Epithelial cell of proximal tubule (primary cell): ENCODE measurements around the gene CALD1. TPM values are rescaled to one million over a fixed set of nuclear protein-coding genes. Genes with fewer than 3 reads are reported as not detected.

ENCODE experiments used
- DNase-seq: peaks from one replicate; pipeline ENCODE4 v3.0.0-alpha.2; 2011; ENCODE audit warnings: low read depth
- H3K4me3 ChIP-seq: 2 replicates; pipeline ENCODE4 v1.5.1; 2011; ENCODE audit warnings: low read depth, mild to moderate bottlenecking, low read length
- CTCF ChIP-seq: conservative IDR thresholded peaks from 2 replicates; pipeline ENCODE4 v1.5.1; 2012; ENCODE audit warnings: low read depth, mild to moderate bottlenecking, low read length
- total RNA-seq: library from RNA; depleted of rRNA; stranded (reverse); fragments of >200 nt; gene quantifications from 2 replicates; pipeline ENCODE4 v1.2.3, GENCODE V29; 2015

The CALD1 gene
- total RNA-seq, 1 donor from 2014 or later: 140 TPM

- no peak for DNase-seq
- no peak overlapping the region for H3K4me3 ChIP-seq
- no peak for TF ChIP-seq CTCF
Measured at GRCh38 chr7:134820778-134821177, 41.3 kb downstream of the CALD1 start.

GRCh38 chr7:134823400-134823799 lies 44.0 kb downstream of the CALD1 start:
- no peak for TF ChIP-seq CTCF
- no peak overlapping the region for H3K4me3 ChIP-seq
- no peak for DNase-seq

- no peak for TF ChIP-seq CTCF
- DNase-seq: no peak
- no peak overlapping the region for H3K4me3 ChIP-seq
Measured at GRCh38 chr7:134825666-134826065, 46.2 kb downstream of the CALD1 start.

- H3K4me3 ChIP-seq: no peak overlapping the region
- no peak for DNase-seq
- TF ChIP-seq CTCF: no peak
Measured at GRCh38 chr7:134826105-134826504, 46.7 kb downstream of the CALD1 start.

GRCh38 chr7:134827436-134827835 lies 48.0 kb downstream of the CALD1 start:
- TF ChIP-seq CTCF: no peak
- H3K4me3 ChIP-seq: no peak overlapping the region
- no peak for DNase-seq

- H3K4me3 ChIP-seq: no peak overlapping the region
- no peak for TF ChIP-seq CTCF
- DNase-seq: no peak
Measured at GRCh38 chr7:134827889-134828288, 48.5 kb downstream of the CALD1 start.

GRCh38 chr7:134828361-134828760 lies 48.9 kb downstream of the CALD1 start:
- TF ChIP-seq CTCF: no peak
- no peak overlapping the region for H3K4me3 ChIP-seq
- DNase-seq: no peak
